CD4-positive, alpha-beta T cell treated with Interferon alpha-2 for 1 hour (primary cell): ENCODE data around the gene RAX.
A peak's percentile ranks its signal among the peaks of the same experiment; 100 is the strongest.

Experiments
- DNase-seq, 2 donors: peaks; one replicate each; pipeline ENCODE4 v3.0.0-alpha.2; 2020 to 2022

Gene RAX

DNA sequence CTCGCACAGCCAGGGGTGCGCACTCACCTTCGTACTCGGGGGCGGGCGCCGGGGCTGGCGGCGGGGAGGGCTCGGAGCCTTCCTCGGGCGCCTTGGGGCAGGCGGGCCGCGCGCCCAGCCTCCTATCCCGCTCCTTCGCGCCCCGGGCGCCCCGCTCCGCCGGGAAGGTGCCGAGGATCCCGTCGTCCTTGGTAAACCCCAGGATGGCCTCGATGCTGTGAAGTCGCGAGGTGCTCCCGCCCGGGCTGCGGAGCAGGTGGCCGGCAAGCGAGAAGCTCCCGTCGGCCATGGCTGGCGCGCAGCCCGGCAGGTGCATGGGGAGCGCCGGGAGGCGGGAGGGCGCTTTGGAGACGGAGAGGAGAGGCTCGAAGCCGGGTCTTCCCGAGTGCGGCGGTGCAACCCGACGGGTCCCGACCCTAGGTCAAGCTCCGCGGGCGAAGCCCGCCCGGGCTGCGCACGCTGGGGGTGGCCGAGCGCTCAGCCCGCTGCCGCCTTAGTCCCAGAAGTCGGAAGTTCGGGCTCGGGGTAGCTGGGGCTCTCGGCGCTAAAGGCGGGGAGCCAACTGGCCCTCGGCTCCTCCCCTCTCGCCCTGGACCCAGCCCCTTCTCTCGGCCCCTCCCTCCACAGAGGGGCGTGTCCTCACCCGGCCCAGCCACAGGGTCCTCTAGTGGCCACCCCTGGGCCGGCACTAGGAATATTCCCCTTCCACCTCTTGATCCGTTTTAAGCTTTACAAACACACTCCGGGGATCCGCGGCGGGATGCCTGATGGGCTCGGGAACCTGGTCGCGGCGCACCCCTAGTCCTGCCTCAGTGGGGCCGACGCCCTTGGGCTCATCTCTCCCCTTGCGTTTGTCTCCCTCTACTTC, at the start of gene RAX:
Gene RAX (minus strand): TSS at position 564 of the 868 bp plus-strand sequence. CDS start 248 bp downstream, at position 316.
- no peak for DNase-seq

DNA sequence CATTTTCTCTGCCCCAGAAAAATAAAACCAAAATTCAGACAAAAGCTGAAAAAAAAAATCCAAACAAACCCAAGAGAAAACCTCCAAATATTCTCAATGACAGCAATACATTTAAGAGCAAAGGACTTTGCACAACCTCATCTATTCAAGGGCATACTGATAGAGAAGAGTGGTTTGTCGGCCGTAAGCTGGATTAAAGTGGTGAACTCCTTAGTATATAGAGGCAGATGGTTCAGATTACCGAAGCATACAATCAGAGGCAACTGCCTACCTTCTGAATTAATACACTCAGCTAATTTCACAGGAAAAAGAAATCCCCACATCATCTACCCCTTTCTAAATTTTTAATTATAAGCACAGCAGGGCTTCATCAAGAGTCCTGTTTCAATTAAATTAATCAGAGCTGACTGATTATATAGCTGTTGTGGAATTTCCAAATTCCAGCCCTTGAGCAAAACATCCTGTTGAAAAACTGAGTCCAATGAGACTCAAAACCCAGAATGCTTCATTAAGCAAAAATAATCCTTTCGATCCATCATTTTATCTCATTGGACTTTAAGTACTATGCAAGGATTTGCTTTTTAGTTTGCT, 45.3 kb upstream of the RAX start, which contains the start of gene CPLX4:
Gene CPLX4 (minus strand): TSS at position 190 of the 591 bp plus-strand sequence. CDS start 187 bp downstream, at position 3.
- no peak for DNase-seq

DNA sequence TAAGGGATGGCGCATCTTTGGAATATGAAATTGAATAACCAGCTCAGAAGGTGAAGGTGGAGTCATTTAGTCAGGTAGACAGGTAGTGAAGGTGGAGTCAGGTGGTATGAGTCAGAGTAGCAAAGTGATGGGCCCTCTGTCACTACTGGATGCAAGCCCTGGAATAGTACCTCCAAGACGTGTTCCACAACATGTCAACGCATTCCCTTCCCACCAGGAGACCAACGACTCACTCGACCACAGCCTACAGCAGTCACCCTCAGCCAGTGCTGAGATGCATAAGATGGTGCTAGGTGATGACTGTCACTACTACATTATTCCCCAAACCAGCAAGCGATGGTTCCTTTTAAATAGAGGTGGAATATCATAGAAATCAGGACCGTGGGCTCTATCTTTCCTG, 38.4 kb upstream of the RAX start:
- no peak for DNase-seq

DNA sequence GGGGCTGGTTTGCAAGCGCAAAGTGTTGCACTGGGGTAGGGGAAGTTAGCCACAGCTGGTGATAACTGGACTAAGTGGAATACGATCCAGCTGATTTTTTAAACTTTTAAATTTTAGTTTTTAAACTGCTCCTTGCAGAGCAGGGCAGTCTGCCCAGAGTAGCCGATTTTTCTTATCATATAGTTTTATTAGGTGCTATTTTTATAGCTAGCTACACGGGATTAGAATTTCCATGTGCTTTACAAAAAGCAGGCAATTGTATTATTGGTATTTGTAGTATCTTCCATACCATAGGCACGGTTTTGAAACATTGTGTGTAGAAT, 35.6 kb upstream of the RAX start:
- DNase-seq: no peak

DNA sequence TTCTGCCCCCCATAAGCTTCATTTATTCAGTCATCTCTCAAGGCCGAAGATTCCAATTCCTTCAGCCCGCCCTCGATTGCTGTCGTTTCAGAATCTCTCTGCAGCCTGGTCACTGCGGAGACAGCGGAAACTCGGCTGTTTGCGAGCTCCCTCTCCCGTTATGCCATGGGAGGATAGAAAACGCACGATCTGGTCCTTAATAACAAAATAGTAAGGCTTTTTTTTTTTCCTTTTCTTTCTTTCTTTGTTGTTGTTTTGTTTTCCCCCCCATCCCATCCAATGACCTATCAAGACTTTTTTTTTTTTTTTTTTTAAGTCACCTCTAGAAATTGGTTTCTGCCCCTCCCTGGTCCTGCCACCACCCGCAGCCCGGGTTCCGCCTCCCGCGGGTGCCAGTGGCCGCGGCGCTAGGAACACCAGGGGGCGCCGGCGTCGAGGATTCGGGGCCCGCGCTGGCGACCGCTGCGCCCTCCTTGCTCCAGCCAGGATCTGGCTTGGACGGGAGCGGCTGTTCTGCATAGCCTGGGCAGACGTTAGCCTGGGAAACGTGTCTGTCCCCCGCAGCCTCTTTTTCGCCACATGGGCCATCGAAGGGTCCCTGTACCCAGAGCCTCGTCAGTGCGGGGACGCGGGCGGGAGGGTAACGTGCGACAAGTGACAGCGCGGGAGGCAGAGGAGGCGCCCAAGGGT, 35.1 kb upstream of the RAX start:
- DNase-seq: peak; percentile 25 to 61

DNA sequence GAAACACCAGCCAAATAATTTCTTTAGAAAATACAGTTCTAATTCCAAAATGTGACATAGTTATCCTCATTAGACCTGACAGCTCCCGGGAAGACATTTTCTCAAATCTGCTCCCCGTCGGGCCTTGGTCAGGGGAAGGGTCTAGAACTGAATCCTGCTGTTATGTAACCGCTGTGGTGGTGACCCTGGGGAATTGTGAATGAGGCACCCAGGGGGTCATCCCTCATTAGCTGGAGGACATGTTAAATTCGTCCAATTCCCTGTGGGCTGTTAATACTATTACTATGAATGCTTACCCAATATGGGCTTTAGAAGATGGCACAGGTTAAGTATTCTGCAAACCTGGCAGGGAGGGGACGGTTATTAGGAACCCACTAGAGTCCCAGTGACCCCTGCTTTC, 33.4 kb upstream of the RAX start:
- no peak for DNase-seq

DNA sequence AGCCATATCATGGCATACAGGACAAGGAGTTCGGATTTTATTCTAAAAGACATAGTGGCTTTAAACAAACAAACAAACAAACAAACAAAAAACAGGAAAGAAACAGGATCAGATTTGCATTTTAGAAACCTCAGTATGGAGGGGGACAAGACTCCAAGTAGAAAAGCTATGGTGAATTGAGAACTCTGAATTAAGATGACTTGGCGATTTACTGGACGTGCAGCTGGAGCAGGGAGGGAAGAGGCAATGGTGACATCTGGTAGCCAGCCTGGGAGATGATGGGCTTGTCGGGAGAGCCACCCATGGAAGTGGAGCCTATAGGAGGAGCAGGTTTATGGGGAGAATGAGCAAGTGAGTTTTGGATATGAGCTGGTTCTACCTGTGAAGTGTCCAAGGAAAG, 32.0 kb upstream of the RAX start:
- DNase-seq: no peak

DNA sequence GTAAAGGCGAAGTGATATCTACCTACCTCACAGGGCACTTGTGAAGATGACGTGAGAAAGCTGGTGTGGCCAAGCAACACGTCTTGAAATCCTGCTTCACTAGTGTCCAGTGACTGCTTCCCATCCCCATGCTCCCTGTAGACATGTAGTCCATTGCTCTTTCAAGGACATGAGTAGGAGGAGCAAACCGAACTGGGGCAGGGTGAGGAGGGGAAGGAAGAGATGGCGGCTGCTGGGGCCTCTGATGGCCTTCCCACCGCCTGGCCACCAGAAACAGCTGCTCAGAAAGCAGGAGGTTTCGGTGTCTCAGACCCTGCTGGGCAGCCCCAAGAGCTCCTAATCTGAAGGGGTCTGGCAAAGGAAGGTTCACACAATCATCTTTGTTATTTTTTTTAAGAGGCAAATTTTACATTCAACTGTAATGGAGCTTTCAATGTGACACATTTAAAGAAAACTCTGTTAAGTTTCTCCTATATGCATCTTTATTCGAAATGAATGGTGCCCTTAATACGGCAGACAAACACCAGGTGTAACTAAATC, 30.5 kb upstream of the RAX start:
- no peak for DNase-seq

DNA sequence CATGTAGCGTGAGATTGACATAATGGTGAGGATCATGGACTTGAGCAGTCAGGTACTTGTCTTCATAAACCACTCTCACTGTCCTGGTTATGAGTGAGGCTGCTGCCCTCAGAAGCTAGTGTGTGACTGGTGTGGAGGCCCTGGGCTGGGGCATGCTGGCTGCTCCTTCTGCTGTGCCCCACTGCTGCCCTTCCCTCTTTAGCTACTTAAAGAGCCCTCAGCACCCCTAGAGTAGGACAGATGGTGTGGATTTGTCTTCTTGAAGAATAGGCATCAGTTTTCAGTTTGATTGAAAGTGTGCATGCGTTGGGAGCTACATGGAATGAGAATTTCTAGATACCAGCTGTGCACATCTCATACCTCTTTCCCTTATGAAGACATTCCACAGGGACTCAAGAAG, 29.8 kb upstream of the RAX start:
- no peak for DNase-seq

DNA sequence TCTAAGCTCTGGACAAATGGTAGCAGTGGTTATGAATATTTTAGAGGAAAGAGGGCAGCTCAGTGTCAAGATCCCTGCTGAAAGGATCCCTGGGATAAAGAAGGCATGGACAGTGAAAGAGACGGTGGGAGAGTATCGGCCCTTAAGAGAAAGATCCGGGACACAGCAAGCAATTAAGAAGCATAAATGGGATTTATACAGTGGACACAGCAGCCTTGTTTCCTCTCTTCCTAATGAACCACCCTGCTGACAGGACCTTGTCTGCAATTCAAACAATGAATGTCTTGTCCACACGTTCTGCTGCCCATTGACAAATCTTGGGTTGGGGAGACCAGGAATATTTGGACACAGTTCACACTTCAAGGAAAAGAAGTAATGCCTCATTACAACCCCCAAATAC, 28.7 kb upstream of the RAX start:
- DNase-seq: no peak

DNA sequence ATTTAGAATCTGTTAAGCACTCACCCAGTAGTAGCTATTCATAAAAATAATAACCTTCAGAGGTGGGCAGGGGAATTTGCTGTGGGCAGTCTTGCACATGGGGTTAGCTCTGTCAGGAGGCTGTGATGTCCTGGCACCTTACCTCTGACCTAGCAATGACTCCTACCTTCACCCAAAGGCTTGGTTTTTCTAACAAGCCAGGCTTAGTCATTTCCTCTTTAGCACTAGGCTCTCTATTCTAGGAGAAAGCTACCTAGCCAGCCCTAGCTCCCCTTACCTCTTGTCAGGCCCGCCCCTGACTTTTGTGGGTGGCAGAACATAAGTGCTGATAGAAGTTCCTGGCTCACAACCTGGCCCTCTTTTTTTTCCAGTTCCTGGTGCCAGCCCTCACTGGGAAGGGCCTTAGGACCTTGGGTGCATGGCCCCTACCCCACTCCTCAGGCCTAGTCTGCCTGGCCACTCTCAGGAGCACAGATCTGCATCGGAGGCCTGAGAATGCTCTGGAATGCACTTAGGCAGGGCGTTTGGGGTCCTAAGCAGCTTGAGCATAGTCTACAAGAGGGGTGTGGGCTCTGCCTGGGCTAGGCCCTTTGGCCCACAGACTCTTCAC, 27.5 kb upstream of the RAX start:
- no peak for DNase-seq

DNA sequence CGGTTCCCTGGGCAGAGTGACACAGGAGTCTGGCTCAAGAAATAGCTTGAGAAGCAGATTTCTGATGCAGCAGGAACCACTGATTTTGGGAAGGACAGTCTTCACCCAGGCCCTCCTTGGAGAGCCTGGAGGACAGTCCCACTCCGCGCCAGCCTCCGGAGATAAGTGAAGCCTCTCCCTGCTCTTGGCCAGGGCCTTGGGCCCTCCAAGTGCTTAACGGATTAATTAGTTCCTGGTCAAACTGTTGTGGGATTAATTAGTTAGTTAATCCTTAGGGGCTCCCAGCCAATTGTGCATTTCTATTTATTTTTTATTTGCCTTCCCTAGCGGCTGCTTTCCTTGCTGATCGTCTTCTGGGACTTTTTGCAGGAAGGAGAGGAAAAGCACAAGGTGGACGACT, 25.6 kb upstream of the RAX start:
- DNase-seq: no peak

DNA sequence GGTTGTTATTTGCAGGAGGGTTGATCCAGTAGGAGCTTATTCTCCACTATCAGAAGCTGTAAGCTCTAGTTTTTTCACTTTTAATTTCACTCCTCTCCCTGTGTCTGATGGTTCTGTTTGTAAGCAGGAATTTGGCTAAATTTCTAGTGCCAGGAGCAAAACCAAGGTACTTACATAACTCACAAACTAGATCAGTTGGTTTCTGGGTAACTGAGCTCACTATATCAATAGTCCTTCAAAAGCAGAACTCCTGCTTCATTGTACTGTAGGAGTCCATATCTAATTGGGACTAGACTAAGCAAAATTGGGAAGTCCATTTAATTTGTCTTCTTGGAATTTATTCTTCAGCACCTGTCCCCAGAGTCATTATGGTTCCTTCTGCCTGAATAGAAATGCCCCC, 20.1 kb upstream of the RAX start:
- DNase-seq: no peak

DNA sequence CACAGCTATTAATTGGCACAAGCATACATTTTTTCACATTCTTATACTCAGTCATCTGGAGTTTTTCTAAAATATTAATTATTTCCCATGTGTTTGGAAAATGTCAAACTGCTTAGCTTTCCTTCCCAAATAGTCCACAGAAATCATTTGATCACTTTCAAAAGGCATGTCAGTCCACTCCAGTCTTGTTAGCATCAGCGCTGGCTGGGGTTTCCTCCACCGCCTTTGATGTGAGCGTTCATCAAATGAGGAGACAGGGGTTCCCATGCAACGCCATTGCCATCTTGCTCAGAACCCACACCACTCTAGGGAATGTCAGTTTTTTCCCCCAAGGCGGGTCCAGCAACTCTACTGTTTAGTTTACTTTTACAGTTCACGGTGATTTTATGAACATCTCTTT, 13.1 kb upstream of the RAX start:
- DNase-seq: no peak

DNA sequence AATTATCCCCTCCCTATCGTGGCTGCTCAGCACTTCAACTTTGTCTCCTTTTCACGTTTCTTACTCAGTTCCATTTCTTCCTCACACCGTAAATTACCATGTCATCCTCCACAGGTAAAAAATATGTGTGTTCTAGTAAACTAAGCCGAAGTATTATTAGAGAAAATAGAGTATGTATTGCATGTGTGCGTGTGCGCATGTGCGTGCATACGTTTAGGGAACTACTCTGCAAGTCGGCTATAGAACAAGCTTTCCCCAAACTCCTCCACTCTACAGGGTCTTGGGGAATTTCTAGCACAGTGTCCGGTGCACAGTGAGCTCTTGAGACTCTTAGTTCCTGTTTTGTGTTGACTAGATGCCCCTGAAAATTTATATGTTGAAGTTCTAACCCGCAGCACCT, 9.1 kb upstream of the RAX start:
- no peak for DNase-seq

DNA sequence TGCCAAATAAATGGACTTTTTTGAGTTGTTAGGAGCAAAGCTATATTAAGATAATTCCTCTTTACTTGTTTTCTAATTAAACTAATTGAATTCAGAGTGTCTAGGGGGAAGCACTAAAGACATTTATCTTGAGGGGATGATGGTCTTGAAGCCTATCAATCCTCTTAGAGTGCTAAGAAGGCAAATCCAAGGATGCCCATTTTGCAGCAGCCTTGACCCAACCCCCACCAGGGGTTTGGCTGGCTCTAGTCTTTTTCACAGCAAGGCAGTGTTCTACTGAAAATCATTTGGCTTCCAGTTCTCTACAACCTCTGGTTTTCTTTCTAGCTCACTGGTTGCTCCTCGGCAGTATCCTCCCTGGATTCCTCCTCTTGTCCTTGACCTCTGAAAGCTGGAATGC, 6.5 kb upstream of the RAX start:
- no peak for DNase-seq

DNA sequence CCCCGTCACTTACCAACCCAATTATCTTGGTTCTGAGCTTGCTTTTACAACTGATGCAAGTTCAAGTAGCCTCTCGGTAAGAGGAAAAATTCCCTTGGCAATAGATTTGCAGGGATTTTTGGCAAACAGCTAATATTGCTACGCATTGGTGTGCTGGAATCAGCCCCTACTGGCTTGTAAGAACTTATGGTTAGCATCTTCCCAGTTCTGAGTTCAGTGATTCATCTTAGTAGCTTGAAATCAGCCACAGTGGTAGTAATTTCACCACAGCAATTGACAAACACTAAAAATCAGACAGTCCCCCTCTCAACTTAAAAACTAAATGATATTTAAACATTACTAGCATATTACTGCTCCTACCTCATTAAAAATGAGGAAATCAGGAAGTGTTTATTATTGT, 5.9 kb upstream of the RAX start:
- DNase-seq: no peak

DNA sequence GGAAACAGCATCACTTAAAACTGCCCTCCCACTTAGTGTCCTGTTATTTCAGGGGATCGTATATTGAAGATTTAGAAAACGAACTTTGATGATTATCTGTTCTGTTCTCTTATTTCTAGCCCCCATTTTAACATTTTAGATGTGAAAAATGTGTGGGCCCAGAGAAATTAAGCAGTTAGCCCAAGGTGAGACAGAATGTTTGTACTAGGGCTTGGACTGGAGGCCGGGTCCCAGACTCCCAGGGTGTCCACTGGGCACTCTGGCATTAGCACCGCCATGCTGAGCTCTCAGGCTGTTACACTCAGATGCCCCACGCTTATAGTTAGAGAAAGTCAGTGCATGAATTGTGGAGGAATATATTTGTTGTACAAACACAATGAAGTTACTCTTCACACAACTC, 5.5 kb upstream of the RAX start:
- no peak for DNase-seq

DNA sequence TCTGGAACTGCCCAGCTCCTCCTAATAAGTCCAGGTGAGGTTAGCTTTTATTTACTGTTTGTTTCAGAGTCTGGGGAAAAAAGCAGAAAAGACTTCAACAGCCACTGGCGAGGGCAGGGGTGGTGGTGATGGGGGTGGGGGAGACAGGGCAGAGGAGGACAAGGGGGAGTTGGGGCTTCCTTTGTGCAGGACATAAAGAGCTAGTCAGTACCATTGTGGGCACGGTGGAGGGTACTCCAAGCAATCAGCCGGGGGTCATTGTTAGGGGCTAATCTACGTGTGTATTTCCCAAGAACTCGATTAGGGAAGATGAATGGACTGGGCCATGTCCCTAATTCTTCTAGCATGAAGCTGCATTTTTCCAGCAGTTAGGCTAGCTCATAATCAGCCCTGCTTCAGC, 2.8 kb upstream of the RAX start:
- no peak for DNase-seq

DNA sequence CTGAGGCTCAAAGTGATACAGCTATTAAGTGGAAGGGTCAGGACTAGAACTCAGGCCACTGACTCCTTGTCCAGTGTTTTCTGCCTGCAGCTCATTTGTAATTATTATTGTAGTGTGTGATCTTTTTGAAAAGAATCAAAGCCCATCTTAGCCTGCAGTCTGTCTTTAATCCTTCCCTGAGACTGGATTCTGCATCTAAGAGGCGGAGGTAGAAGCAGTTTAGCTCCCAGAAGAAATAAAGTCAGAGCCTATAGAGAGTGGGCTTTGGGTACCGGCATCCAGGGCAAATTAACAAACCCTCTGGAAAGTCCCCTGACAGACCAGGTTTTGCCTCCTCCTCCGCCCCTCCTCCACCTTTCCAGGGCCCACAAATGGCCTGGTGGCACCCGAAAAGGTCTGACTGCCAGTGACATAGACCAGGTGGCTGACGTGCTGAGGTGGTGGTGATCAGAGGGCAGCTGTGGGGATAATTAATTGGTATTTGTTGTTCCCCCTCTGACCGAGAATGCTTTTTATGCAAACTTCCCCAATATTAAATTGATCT, 2.2 kb upstream of the RAX start:
- DNase-seq: no peak

DNA sequence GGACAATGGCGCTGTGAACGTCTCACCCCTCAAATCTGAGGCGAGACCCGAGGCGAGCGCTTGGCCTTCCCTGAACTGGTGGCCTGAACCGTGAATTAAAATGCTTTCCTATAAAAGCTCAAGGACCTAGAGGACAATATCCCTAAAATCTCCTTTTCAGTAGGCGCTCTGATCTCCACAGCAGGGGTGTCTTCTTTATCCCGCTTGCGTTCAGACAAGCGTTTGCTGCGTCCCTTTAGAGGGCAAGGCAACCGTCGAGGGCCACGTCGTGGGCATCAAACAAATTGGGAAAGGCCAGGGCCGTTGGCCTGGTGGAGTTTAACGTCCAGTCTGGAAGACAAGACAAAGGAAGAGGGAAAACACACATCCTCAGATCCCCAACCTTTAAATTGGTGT, 1.3 kb upstream of the RAX start:
- DNase-seq: no peak

DNA sequence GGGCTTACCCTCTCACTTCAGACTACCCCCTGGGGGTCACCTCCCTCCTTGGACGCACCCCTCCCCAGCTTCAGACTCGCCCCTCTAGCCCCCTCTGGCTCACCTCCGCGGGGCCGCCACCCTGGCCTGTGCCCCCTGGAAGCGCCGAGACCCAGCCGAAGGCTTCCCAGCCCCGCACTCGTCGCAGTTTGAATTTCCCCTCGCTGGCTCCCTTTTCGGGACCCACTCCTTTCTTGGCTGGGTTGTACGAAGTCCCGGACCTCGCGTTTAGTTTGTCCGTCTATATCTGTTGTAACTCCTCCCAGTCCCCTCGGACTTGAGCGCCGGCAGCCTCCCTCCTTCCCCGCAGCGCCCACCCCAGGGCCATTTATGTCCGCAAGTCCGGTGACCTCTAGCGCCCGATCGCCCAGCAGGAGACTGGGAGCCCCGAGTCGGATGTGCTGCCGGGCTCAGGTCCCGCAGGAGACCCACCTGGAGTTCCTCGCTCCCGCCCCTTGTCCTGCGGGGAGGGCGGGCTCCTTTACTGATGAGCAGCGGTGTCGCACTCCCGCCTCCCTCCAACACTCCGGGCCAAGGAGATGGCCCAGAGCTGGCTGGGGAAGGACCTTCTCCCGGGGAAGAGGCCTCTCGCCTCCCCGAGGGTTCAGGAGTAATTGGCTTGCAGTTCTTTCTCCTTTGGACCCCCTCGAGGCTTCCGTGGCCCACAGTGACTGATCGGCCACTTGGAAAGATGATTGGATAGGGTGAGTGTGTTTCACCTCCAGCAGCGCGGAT, 692 bp upstream of the RAX start:
- no peak for DNase-seq
